ENCODE measurements around the gene PPP1R9A.

The PPP1R9A gene

DNA sequence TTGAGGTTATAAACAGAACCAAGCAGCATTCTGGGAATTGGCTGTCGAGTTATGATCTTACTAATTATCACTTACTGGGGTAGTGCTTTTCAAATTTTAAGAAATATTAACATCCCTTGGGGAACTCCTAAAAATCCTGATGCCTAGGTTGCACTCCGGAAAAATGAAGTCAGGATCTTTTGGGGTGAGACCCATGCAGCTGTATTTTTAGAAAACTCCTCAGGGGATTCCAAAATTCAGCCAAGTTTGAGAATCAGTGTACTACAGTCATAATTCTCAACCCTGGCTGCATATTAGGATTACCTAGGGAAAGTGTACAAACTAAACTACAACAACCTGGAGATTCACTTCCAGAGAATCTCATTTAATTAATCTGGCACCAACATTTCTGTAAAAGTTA, 17.2 kb upstream of the PPP1R9A start:
- no peak overlapping the region for H3K4me3 ChIP-seq
- DNase-seq, result no peak
- TF ChIP-seq, protein P1, sequence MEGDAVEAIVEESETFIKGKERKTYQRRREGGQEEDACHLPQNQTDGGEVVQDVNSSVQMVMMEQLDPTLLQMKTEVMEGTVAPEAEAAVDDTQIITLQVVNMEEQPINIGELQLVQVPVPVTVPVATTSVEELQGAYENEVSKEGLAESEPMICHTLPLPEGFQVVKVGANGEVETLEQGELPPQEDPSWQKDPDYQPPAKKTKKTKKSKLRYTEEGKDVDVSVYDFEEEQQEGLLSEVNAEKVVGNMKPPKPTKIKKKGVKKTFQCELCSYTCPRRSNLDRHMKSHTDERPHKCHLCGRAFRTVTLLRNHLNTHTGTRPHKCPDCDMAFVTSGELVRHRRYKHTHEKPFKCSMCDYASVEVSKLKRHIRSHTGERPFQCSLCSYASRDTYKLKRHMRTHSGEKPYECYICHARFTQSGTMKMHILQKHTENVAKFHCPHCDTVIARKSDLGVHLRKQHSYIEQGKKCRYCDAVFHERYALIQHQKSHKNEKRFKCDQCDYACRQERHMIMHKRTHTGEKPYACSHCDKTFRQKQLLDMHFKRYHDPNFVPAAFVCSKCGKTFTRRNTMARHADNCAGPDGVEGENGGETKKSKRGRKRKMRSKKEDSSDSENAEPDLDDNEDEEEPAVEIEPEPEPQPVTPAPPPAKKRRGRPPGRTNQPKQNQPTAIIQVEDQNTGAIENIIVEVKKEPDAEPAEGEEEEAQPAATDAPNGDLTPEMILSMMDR (IDR thresholded peaks at IDR 0.05), result no peak
- no peak overlapping the region for H3K27ac ChIP-seq
- no peaks in the 10 kb centered on the region for H3K9me3 ChIP-seq
- H3K36me3 ChIP-seq, result no peaks in the 10 kb centered on the region
- intact Hi-C loops (cut with DNase I; ENCODE audit: low total_unique reads), result no loop called here
- H3K27me3 ChIP-seq, result no peaks in the 10 kb centered on the region
- no peaks in the 10 kb centered on the region for H3K4me1 ChIP-seq

DNA sequence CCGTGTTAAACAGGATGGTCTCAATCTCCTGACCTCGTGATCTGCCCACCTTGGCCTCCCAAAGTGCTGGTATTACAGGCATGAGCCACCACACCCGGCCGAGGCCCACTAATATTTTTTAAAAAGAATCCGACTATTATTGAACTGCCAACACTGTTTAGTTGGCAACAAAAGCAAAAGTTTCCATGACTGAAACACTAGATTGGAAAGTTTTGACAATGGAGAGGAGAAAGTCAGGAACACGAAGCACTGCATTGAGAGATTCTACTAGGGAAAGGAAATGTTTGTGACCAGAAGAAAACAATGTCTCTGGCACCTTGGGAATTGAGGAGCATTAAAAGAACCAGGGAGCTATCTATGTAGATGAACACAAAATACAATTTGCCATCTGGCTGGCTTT, 13.7 kb upstream of the PPP1R9A start:
- Histone ChIP-seq H3K9me3 (no peaks in the 10 kb centered on the region), H3K4me1 (no peaks in the 10 kb centered on the region), H3K36me3 (no peaks in the 10 kb centered on the region), H3K27me3 (no peaks in the 10 kb centered on the region), H3K27ac (no peak overlapping the region), H3K4me3 (no peak overlapping the region)
- intact Hi-C loops (cut with DNase I; ENCODE audit: low total_unique reads), result no loop called here
- no peak for DNase-seq
- TF ChIP-seq, protein P1 (IDR thresholded peaks at IDR 0.05), result no peak

GRCh38 chr7:94897541-94897940, 9.9 kb upstream of the PPP1R9A start:
- Histone ChIP-seq H3K9me3 (no peaks in the 10 kb centered on the region), H3K36me3 (no peaks in the 10 kb centered on the region), H3K4me1 (no peaks in the 10 kb centered on the region), H3K27ac (no peak overlapping the region), H3K4me3 (no peak overlapping the region), H3K27me3 (no peaks in the 10 kb centered on the region)
- intact Hi-C loops (cut with DNase I; ENCODE audit: low total_unique reads), result no loop called here
- DNase-seq, result no peak
- TF ChIP-seq, protein P1 (IDR thresholded peaks at IDR 0.05), result no peak

DNA sequence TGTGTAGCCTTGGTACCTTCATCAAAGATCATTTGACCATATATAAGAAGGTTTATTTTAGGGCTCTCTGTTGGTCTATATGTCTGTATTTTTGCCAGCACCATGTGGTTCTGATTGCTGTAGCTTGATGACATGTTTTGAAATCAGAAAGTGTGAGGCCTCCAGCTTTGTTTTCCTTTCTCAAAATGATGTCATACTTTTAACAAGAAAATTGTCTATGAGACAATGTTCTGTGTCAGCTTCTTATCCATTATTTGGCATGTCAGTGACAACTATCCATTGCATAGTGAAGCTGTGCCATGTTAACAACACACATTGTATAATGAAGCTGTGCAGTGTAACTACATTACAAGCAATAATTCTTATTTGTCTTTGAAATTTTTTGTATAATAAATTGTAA, 9.1 kb upstream of the PPP1R9A start:
- Histone ChIP-seq H3K4me1 (no peaks in the 10 kb centered on the region), H3K36me3 (no peaks in the 10 kb centered on the region), H3K27ac (no peak overlapping the region), H3K27me3 (no peaks in the 10 kb centered on the region), H3K4me3 (no peak overlapping the region), H3K9me3 (no peaks in the 10 kb centered on the region)
- no peak for DNase-seq
- TF ChIP-seq, protein P1 (IDR thresholded peaks at IDR 0.05), result no peak
- intact Hi-C loops (cut with DNase I; ENCODE audit: low total_unique reads), result no loop called here

DNA sequence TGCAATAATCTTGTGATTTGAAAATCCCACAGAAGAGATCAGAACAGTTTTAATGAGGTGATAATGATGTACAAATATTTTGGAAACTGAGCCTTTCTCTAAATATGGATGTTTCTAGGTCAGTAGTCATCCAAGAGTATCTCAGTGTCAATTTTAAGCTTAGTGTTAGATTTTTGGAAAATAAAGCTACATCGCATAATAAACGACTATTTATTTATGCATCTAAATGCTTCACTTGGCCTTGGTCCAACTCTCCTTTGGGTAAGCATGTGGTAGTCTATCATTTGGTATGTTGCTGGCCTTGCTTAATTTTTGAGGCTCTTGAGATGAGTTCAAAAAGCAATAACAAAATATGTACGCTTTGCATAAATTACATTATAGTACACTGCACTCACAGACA, 5.4 kb upstream of the PPP1R9A start:
- H3K9me3 ChIP-seq, result no peaks in the 10 kb centered on the region
- no peaks in the 10 kb centered on the region for H3K27me3 ChIP-seq
- no peaks in the 10 kb centered on the region for H3K36me3 ChIP-seq
- intact Hi-C loops (cut with DNase I; ENCODE audit: low total_unique reads), result no loop called here
- no peak overlapping the region for H3K27ac ChIP-seq
- TF ChIP-seq, protein P1 (IDR thresholded peaks at IDR 0.05), result no peak
- H3K4me1 ChIP-seq, result peaks cover 0 to 9% (median 0%) of the 10 kb centered on the region in 4 donors
- no peak overlapping the region for H3K4me3 ChIP-seq
- DNase-seq, result no peak

GRCh38 chr7:94903971-94904370, 3.4 kb upstream of the PPP1R9A start:
- Histone ChIP-seq H3K4me1 (peaks cover 0 to 18% (median 5%) of the 10 kb centered on the region in 4 donors), H3K9me3 (no peaks in the 10 kb centered on the region), H3K4me3 (no peak overlapping the region), H3K36me3 (no peaks in the 10 kb centered on the region), H3K27ac (no peak overlapping the region), H3K27me3 (no peaks in the 10 kb centered on the region)
- DNase-seq, result no peak
- TF ChIP-seq, protein P1 (IDR thresholded peaks at IDR 0.05), result no peak
- intact Hi-C loops (cut with DNase I; ENCODE audit: low total_unique reads), result no loop called here
